SK-N-SH (cell line): ENCODE results near the gene OAS2. TPM values are rescaled to one million over a fixed set of nuclear protein-coding genes. Genes with fewer than 3 reads are reported as not detected.

Source experiments
- CTCF ChIA-PET: fragments of 300-600, 350-600 bp; formaldehyde crosslinking; extraction: SDS; loops from one replicate; lab custom pipeline; 2021; lab: Yijun Ruan, JAX
- POLR2A ChIA-PET: fragments of 350-600 bp; sonication (Branson Sonifier 250); formaldehyde crosslinking; extraction: SDS; loops from one replicate; lab custom pipeline; 2020; ENCODE audit warnings: antibody characterized with exemption, inconsistent platforms; lab: Yijun Ruan, JAX
- DNase-seq: peaks from one replicate; pipeline ENCODE4 v3.0.0; 2012
- H2AFZ ChIP-seq: fragments of 200-600 bp; sonication (generic); 2 replicates; pipeline ENCODE4 v1.8.1; 2016; ENCODE audit warnings: antibody characterized with exemption, mild to moderate bottlenecking, low read depth
- H3F3A ChIP-seq: fragments of 200-600 bp; sonication (generic); replicated peaks from 2 replicates; pipeline ENCODE3; 2016; ENCODE audit warnings: antibody characterized with exemption, mild to moderate bottlenecking; ENCODE audit not compliant: insufficient read depth
- H3K27ac ChIP-seq, 2 experiments: fragments of 200-500 bp in 1 of 2; fragments of 200-600 bp in 1 of 2; sonication (Bioruptor generic) in 1 of 2; sonication (generic), shearing (Covaris generic) in 1 of 2; 2 replicates each; pipeline versions ENCODE4 v1.5.1 to v1.6.1; 2014 to 2016; ENCODE audit warnings: low read depth in 2 of 2, inconsistent platforms in 1 of 2, low read length in 1 of 2, mild to moderate bottlenecking in 1 of 2, mixed read lengths in 1 of 2
- H3K27me3 ChIP-seq: fragments of 200-600 bp; sonication (generic), shearing (Covaris generic); 2 replicates; pipeline ENCODE4 v1.6.1; 2016; ENCODE audit warnings: mixed run types; ENCODE audit not compliant: insufficient read depth
- H3K36me3 ChIP-seq, 2 experiments: fragments of 200-500 bp in 1 of 2; fragments of 200-600 bp in 1 of 2; sonication (Bioruptor generic) in 1 of 2; sonication (generic) in 1 of 2; replicated peaks in 1 of 2; 2 replicates each; pipeline versions ENCODE3 to v1.5.1; 2014 to 2016; ENCODE audit warnings: low read length in 1 of 2, mild to moderate bottlenecking in 1 of 2; ENCODE audit not compliant: insufficient read depth in 2 of 2, control insufficient read depth in 1 of 2
- H3K4me1 ChIP-seq, 2 experiments: fragments of 200-500 bp in 1 of 2; fragments of 200-600 bp in 1 of 2; sonication (Bioruptor generic) in 1 of 2; sonication (generic), shearing (Covaris generic) in 1 of 2; 2 replicates each; pipeline versions ENCODE4 v1.5.1 to v1.6.1; 2014 to 2016; ENCODE audit warnings: low read depth in 1 of 2, low read length in 1 of 2, mixed run types in 1 of 2; ENCODE audit not compliant: insufficient read depth in 2 of 2, control insufficient read depth in 1 of 2
- H3K4me2 ChIP-seq: fragments of 200-600 bp; sonication (generic), shearing (Covaris generic); 2 replicates; pipeline ENCODE4 v1.6.1; 2017; ENCODE audit warnings: mixed run types
- H3K4me3 ChIP-seq, 2 experiments: fragments of 200-500 bp in 1 of 2; fragments of 200-600 bp in 1 of 2; sonication (Bioruptor generic) in 1 of 2; sonication (generic), shearing (Covaris generic) in 1 of 2; 2 replicates each; pipeline versions ENCODE4 v1.5.1 to v1.8.1; 2014 to 2016; ENCODE audit warnings: low read depth in 2 of 2, inconsistent platforms in 1 of 2, low read length in 1 of 2, mild to moderate bottlenecking in 1 of 2, mixed read lengths in 1 of 2, moderate library complexity in 1 of 2
- H3K79me2 ChIP-seq: fragments of 200-600 bp; sonication (generic); 2 replicates; pipeline ENCODE4 v1.8.1; 2017; ENCODE audit warnings: mild to moderate bottlenecking; ENCODE audit not compliant: insufficient read depth
- H3K9ac ChIP-seq: fragments of 200-600 bp; sonication (generic); 2 replicates; pipeline ENCODE4 v1.6.1; 2017; ENCODE audit warnings: mixed run types
- H3K9me2 ChIP-seq: fragments of 200-600 bp; sonication (generic); 2 replicates; pipeline ENCODE4 v1.6.1; 2017; ENCODE audit warnings: mixed run types
- H3K9me3 ChIP-seq: fragments of 200-600 bp; sonication (generic); 2 replicates; pipeline ENCODE4 v1.6.1; 2017; ENCODE audit warnings: mixed run types, mild to moderate bottlenecking, moderate library complexity
- H4K20me1 ChIP-seq: fragments of 200-600 bp; sonication (generic); 2 replicates; pipeline ENCODE4 v1.6.1; 2017; ENCODE audit warnings: mild to moderate bottlenecking, mixed run types; ENCODE audit not compliant: insufficient read depth
- ELF1 ChIP-seq: IDR thresholded peaks from 2 replicates; pipeline ENCODE4 v1.4.0; 2012
- EP300 ChIP-seq, 2 experiments: IDR thresholded peaks; 2 replicates each; pipeline versions ENCODE4 v1.4.0 to v1.6.1; 2012; ENCODE audit warnings: borderline replicate concordance in 1 of 2, low read depth in 1 of 2, low read length in 1 of 2
- EZH2phosphoT487 ChIP-seq: fragments of 200-600 bp; sonication (generic); IDR thresholded peaks from 2 replicates; pipeline ENCODE4 v1.6.1; 2017; ENCODE audit warnings: low read depth, mixed run types, mild to moderate bottlenecking, antibody characterized with exemption, moderate library complexity, borderline replicate concordance
- FOSL2 ChIP-seq: IDR thresholded peaks from 2 replicates; pipeline ENCODE4 v1.4.0; 2012; ENCODE audit warnings: low read depth, mild to moderate bottlenecking, moderate library complexity, borderline replicate concordance
- GATA2 ChIP-seq: sonication (generic); formaldehyde crosslinking; IDR thresholded peaks from 2 replicates; pipeline ENCODE4 v1.5.0; 2020; ENCODE audit warnings: mild to moderate bottlenecking, missing genetic modification reagents
- IRF3 ChIP-seq: fragments of 150-350 bp; IDR thresholded peaks from 2 replicates; pipeline ENCODE4 v1.6.1; 2016; ENCODE audit warnings: mild to moderate bottlenecking, low read depth, low read length
- MXI1 ChIP-seq: IDR thresholded peaks from 2 replicates; pipeline ENCODE4 v1.6.1; 2012; ENCODE audit warnings: mild to moderate bottlenecking, low read depth, low read length, improper control_type of control experiment
- PBX3 ChIP-seq: IDR thresholded peaks from 2 replicates; pipeline ENCODE4; 2012
- POLR2AphosphoS5 ChIP-seq: IDR thresholded peaks from 2 replicates; pipeline ENCODE4 v1.6.1; 2012; ENCODE audit warnings: low read depth, low read length
- RAD21 ChIP-seq: IDR thresholded peaks from 2 replicates; pipeline ENCODE4 v1.6.1; 2012; ENCODE audit warnings: mild to moderate bottlenecking, low read length
- SMC3 ChIP-seq: IDR thresholded peaks from 2 replicates; pipeline ENCODE4 v1.6.1; 2012; ENCODE audit warnings: low read depth, low read length, improper control_type of control experiment
- TAF1 ChIP-seq: IDR thresholded peaks from 2 replicates; pipeline ENCODE4 v1.6.1; 2012; ENCODE audit warnings: low read depth, mild to moderate bottlenecking, low read length, moderate library complexity, borderline replicate concordance
- TCF12 ChIP-seq: IDR thresholded peaks from 2 replicates; pipeline ENCODE4 v1.4.0; 2012
- ZBTB33 ChIP-seq: IDR thresholded peaks from 2 replicates; pipeline ENCODE4 v1.4.0; 2012; ENCODE audit warnings: low read depth, borderline replicate concordance
- WGBS: methylation state at CpG from one replicate; pipeline ENCODE4 v1.1.6; 2017; ENCODE audit warnings: low lambda C conversion rate; 5-methylcytosine and 5-hydroxymethylcytosine counted together
- polyA plus RNA-seq, 3 experiments: library from polyadenylated mRNA; depleted of rRNA; stranded (reverse); fragments of >200 nt; gene quantifications; 2 replicates each; pipeline ENCODE4 v1.2.3, GENCODE V29; 2012

OAS2 gene
- polyA plus RNA-seq, 1 of the 3 experiments (the other 2 are of a cell fraction) = not detected

- Histone ChIP-seq H3K27ac (no peak overlapping the region), H3K36me3 (no peaks in the 10 kb centered on the region), H4K20me1 (no peaks in the 10 kb centered on the region), H3K9me2 (no peaks in the 10 kb centered on the region), H3K4me2 (no peak overlapping the region), H3K9ac (no peak overlapping the region), H2AFZ (no peak overlapping the region), H3K9me3 (no peaks in the 10 kb centered on the region), H3K4me1 (peaks cover 0 to 2% of the 10 kb centered on the region in 2 experiments; a peak in 1 of 4 replicates), H3K79me2 (no peaks in the 10 kb centered on the region), H3F3A (no peaks in the 10 kb centered on the region), H3K27me3 (no peaks in the 10 kb centered on the region), H3K4me3 (no peak overlapping the region)
- DNase-seq = no peak
- WGBS = 43% methylated on average over 4 of the region's 4 CpGs
- ChIA-PET CTCF (interaction anchor here (0.8 to 2.3 kb wide), 7 partner anchors 9 to 167 kb away, joined by 3 to 14 read pairs (median 4); no protein-coding TSS in a partner anchor), POLR2A (no interaction called here)
- TF ChIP-seq GATA2 = no peak
- no peak for TF ChIP-seq ZBTB33
- TF ChIP-seq RAD21 = no peak
- no peak for TF ChIP-seq SMC3
- no peak for TF ChIP-seq EP300 (IDR thresholded peaks at IDR 0.05; ENCODE audit: borderline replicate concordance in 1 of 2, low read depth in 1 of 2, low read length in 1 of 2)
- no peak for TF ChIP-seq TAF1
- TF ChIP-seq FOSL2 = no peak
- TF ChIP-seq IRF3 = no peak
- TF ChIP-seq MXI1 = no peak
- no peak for TF ChIP-seq EZH2phosphoT487
Observed at GRCh38 chr12:113007166-113007565, 28.8 kb downstream of the OAS2 start.

- WGBS = 10% methylated on average over 2 of the region's 2 CpGs
- Histone ChIP-seq H3K79me2 (no peaks in the 10 kb centered on the region), H4K20me1 (no peaks in the 10 kb centered on the region), H3F3A (no peaks in the 10 kb centered on the region), H3K4me3 (no peak overlapping the region), H3K9ac (no peak overlapping the region), H3K9me3 (no peaks in the 10 kb centered on the region), H3K36me3 (no peaks in the 10 kb centered on the region), H2AFZ (no peak overlapping the region), H3K4me1 (no peaks in the 10 kb centered on the region; a peak in 1 of 4 replicates), H3K9me2 (no peaks in the 10 kb centered on the region), H3K27me3 (no peaks in the 10 kb centered on the region), H3K27ac (no peak overlapping the region), H3K4me2 (no peak overlapping the region)
- ChIA-PET POLR2A (no interaction called here), CTCF (interaction anchor here (0.8 to 2.1 kb wide), 4 partner anchors 18 to 20 kb away, joined by 3 to 7 read pairs (median 3); no protein-coding TSS in a partner anchor)
- TF ChIP-seq POLR2AphosphoS5 = no peak
- TF ChIP-seq TCF12 = no peak
- TF ChIP-seq ELF1 = no peak
- TF ChIP-seq MXI1 = no peak
- no peak for TF ChIP-seq EP300 (IDR thresholded peaks at IDR 0.05; ENCODE audit: borderline replicate concordance in 1 of 2, low read depth in 1 of 2, low read length in 1 of 2)
- no peak for TF ChIP-seq ZBTB33
- TF ChIP-seq EZH2phosphoT487 = no peak
- TF ChIP-seq PBX3 = no peak
- no peak for DNase-seq
Observed at GRCh38 chr12:113010701-113011100, 32.4 kb downstream of the OAS2 start.
